Measurements from ENCODE around the gene AGFG2. TPM values are rescaled to one million over a fixed set of nuclear protein-coding genes. Genes with fewer than 3 reads are reported as not detected.

The AGFG2 gene
- total and polyA plus RNA-seq, 2 of the 13 experiments (the other 11 are each of a cell fraction or from before 2014, with no cell fraction given): 125 to 132 TPM

- TF ChIP-seq MBD4 (IDR thresholded peaks at IDR 0.05; ENCODE audit: borderline replicate concordance, low read length) (no peak), MTA3 (CRISPR knock-in tag; IDR thresholded peaks at IDR 0.05) (no peak), ZNF282 (IDR thresholded peaks at IDR 0.05; ENCODE audit: partially characterized antibody) (no peak), ZNF703 (CRISPR knock-in tag; IDR thresholded peaks at IDR 0.05; ENCODE audit: borderline replicate concordance) (peak; percentile 86; the same call in 1 of the 2 replicates), ZNF256 (CRISPR knock-in tag; conservative IDR thresholded peaks at IDR 0.05) (0 out of 2 replicates have a peak, but pooled peaks have one; percentile 57), MAFK (conservative IDR thresholded peaks at IDR 0.05 in 1 of 2, IDR thresholded peaks at IDR 0.05 in 1 of 2; ENCODE audit: low read length in 2 of 2) (no peak), HOXA9 (CRISPR knock-in tag; IDR thresholded peaks at IDR 0.05; ENCODE audit: borderline replicate concordance) (0 out of 2 replicates have a peak, but pooled peaks have one; percentile 49), RNF219 (CRISPR knock-in tag; IDR thresholded peaks at IDR 0.05) (no peak), ZNF367 (CRISPR knock-in tag; IDR thresholded peaks at IDR 0.05; ENCODE audit: borderline replicate concordance) (no peak), RBAK (CRISPR knock-in tag; IDR thresholded peaks at IDR 0.05) (no peak), DR1 (CRISPR knock-in tag; IDR thresholded peaks at IDR 0.05) (peak; percentile 11; the same call in 1 of the 2 replicates), GATAD2A (CRISPR knock-in tag; IDR thresholded peaks at IDR 0.05) (peak; percentile 56), ZNF501 (CRISPR knock-in tag; IDR thresholded peaks at IDR 0.05) (no peak), BORCS8-MEF2B (CRISPR knock-in tag; IDR thresholded peaks at IDR 0.05) (peak; percentile 87), ZSCAN22 (CRISPR knock-in tag; IDR thresholded peaks at IDR 0.05) (no peak), KLF16 (CRISPR knock-in tag; IDR thresholded peaks at IDR 0.05) (peak; percentile 42 to 66; a peak in 2 of 4 replicates), ELK4 (CRISPR knock-in tag; IDR thresholded peaks at IDR 0.05; ENCODE audit: borderline replicate concordance) (no peak; the same call in 1 of the 2 replicates), ZNF605 (CRISPR knock-in tag; IDR thresholded peaks at IDR 0.05) (peak; percentile 91; the same call in 1 of the 2 replicates), ZNF564 (CRISPR knock-in tag; IDR thresholded peaks at IDR 0.05) (no peak)
Observed at GRCh38 chr7:100568176-100568895, 29.3 kb downstream of the AGFG2 start (continued).
